NCI-H82 (cell line): Measurements from ENCODE around the gene CACNG4.
"Not testable (repeated sequence)": the region's sequence is repeated elsewhere in the genome, so short reads cannot be mapped to it uniquely, and the experiment has no call there.

Experiments
- DNase-seq: peaks from one replicate; lab custom pipeline; 2025; lab: John Stamatoyannopoulos, UW

CACNG4 gene

DNA sequence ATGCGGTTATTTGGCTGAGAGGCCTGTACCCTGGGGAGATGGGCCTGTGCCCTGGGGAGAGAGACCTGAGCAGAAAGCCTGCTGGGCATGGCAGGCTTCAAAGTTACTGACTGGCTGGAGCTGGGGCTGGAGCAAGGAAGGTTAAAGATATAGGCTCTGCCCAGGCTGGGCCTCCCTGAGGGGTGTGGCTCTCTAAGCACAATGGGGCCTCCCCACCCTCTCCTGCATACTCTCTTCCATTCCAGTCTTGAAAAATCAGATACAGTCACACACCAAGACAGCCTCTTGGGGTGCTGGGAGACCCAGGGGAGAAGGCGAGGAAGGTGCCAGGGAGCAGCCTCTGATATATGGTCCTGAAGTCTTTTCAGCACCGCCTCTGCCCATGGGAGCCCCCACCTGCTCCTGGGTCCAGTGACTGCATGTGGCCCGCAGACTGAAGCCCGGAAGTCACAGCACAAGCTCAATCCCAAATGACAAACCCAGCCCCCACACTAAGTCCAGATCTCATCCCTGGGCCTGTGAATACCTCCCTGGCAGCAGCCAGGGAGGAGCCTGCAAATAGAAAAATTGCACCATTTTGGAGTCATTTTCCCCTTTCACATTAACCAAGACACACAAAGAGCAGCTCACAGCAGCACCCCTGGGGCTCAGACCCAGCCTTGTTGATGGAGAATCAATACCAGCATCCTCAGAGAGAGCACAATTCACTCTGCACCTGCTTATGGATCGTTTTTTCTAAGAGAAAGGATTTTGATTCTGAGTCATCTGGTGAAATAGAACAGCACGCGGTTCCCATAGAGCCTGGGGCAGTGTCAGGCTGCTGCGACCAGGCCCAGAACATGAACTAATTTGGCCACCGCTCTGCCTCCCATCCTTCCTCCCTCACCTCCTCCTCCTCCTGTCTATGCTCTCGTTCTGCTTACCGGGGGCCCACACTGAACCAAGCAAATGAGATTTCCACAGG lies 54.2 kb downstream of the CACNG4 start:
- DNase-seq: no peak

DNA sequence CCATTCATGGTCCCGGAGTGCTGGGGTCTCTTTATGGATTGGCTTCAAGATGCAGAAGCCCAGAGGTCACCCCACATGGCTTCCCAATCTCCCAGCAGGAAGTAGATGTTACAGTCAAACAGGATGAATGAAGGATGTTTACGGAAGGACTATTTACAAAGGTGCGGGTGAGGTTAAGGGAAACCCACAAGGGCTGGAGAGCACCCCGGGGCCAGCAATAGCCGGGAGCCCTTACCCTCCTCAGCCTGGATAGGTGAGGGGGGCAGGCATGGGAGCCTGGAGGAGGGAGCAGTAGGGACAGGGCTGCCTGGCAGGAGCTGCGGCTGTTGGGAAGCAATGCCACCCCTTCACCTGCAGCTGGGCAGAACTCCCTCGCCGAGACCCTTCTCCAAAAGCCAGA lies 55.3 kb downstream of the CACNG4 start:
- DNase-seq: no peak

DNA sequence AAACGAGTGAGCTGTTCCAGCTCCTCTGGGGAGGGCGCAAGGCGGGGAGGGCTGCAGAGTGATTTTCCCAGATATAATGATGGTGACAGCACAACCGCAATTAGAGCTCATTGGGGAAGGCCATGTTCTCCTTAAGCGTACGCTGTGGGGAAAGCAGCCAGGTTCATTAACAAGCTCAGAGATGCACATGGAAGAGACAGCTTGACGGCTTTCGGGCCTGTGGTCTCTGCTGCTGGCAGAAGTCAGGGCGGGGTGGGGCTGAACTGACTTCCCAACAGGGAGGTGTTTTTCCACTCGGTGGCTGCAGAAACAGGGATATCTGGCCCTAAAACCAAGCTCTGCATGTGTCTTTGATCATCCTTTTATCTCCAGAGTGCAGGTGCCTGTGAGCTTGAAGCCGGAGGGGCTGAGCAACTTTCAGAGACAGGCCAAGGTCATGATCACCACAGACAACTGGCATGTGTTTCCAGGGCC lies 55.8 kb downstream of the CACNG4 start:
- no peak for DNase-seq

DNA sequence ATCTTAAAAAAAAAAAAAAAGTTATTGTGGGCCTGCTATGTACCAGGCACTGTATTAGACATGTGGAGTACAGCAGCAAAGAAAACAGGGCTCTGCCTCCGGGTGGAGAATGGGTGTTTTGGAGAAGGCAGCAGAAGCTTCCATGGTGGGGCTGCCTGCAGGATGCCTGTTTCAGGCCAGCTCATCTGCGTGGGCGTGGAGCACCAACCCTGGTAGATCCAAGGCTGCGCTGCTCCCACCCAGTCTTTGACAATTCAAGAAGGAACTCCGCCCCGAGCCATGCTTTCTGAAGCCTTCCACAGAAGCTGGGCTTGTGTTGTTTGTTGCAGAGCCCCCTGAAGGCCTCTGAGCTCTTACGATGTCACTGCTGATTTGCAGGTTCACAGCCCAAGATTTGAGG lies 56.7 kb downstream of the CACNG4 start:
- DNase-seq: no peak

DNA sequence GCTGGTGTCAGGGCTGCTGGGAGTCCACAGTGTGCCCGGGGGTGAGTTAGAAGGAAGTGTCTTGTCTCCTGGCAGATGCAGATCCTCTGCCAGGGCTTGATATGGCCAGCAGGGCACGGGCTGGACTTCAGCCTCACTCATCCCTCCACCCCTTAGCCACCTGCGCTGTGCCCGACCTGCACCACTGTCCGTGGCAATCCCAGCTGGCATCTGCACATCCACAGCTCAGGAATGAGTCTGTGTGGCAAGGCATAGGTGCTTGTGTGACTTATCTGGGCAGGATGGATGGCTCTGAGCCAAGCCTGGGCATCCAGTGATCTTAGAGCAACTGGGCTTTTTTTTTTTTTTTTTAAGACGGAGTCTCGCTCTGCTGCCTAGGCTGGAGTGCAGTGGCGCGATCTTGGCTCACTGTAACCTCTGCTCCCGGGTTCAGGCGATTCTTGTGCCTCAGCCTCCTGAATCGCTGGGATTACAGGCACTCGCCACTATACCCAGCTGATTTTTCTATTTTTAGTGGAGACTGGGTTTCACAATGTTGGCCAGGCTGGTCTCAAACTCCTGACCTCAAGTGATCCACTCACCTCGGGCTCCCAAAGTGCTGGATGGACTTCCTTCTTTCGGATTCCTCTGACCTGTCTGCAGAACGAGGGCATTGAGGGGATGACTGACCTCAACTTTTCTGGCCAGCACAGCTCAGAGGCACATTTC lies 57.4 kb downstream of the CACNG4 start:
- DNase-seq: no peak

DNA sequence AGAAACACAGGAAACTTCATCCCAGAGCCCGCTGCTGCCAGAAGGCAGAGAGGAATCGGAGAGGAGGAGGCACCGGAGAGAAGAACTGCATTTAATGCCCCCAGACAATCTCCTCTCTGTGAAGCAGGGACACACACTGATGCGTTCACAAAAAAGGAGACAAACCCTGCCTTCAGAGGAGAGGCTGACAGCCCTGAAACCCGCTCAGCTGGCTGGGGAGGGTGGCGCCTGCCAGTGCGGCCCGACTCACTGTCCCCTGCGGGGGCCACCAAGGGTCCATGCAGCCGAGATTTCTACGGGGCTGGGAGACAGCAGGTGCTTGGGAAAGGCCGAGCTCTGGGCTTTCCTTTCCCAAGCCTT lies 57.9 kb downstream of the CACNG4 start:
- no peak for DNase-seq

DNA sequence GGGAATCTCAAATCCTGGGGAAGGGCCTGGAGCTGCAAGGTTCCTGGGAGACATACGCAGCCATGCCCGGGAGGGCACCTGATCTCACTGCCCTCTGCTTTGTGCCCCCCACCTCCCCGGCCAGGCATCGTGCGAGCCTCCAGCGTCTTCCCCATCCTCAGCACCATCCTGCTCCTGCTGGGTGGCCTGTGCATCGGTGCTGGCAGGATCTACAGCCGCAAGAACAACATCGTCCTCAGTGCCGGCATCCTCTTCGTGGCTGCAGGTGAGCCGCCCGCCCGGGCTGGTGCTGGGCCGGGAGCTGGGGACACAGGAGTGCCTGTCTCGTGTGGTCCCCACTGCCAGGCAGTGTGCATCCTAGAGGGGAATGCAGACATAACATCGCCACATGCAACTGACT lies 60.2 kb downstream of the CACNG4 start:
- no peak for DNase-seq

DNA sequence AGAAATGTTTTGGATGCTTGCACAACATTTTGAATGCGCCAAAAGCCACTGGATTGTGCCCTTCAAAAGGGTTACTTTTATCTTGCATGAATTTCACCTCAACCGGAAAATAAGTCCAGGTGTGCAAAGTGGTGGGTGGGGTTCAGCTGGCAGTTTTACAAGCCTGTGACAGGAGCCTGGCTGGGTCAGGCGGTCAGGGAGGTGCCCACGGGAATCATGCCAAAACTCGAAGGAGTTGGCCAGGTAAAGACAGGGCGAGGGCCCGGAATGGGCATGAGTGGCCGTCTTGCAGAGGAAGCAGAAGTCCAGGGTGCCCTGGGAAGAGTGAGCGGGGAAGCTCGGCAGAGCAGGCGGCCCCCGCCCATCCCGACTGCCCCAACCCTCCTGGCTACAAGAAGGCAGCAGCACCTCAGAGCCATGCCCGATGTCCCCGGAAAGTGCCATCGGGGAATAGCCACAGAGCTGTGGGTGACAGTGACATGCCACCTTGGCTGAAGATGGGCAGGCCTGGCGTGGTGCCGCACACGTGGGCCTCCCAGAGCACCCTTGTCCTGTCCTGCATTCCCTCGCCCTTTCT lies 60.8 kb downstream of the CACNG4 start:
- DNase-seq: no peak

DNA sequence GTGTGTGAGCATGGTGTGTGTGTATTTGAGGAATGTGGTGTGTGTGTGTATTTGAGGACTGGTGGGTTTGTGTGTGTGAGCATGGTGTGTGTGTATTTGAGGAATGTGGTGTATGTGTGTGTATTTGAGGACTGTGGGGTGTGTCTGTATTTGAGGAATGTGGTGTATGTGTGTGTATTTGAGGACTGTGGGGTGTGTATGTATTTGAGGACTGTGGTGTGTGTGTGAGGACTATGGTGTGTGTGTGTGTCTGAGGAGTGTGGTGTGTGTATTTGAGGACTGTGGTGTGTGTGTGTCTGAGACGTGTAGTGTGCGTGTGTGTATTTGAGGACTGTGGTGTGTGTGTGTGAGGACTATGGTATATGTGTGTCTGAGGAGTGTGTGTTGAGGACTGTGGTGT lies 61.8 kb downstream of the CACNG4 start:
- no peak for DNase-seq

DNA sequence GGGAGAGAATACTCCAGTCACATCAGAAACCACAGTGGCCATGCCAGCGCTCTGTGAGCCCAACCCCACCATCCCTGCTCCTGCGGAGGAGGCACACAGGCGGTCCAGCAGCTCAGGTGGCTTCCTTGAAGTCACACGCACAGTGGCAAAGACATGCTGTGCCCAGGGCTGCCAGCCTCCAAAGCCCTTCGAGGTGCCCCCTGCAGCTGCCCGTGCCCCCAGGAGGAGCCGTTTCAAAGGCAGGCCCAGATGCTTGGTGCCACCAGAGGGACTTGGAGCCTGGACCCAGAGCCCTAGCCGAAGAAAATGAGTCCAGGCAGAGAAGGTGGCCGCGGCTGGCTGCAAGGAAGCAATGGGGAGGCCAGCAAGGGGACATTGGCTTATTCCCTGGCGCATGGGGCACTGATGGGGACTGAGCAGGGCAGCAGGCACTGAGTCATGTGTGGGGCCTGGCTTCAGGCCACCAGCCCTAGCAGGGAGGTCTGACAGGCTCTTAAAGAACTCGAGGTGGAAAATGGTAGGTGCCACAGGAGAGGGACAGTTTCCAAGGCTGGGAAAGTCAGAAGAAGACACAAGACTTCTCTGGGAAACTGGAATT lies 62.6 kb downstream of the CACNG4 start:
- no peak for DNase-seq

DNA sequence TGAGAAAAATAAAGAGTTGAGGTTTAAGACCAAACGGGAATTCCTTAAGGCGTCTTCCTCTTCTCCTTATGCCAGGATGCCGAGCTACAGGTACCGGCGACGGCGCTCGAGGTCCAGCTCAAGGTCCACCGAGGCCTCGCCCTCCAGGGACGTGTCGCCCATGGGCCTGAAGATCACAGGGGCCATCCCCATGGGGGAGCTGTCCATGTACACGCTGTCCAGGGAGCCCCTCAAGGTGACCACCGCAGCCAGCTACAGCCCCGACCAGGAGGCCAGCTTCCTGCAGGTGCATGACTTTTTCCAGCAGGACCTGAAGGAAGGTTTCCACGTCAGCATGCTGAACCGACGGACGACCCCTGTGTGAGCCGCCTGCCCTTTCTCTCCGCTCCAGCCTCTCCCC lies 66.1 kb downstream of the CACNG4 start:
- no peak for DNase-seq

DNA sequence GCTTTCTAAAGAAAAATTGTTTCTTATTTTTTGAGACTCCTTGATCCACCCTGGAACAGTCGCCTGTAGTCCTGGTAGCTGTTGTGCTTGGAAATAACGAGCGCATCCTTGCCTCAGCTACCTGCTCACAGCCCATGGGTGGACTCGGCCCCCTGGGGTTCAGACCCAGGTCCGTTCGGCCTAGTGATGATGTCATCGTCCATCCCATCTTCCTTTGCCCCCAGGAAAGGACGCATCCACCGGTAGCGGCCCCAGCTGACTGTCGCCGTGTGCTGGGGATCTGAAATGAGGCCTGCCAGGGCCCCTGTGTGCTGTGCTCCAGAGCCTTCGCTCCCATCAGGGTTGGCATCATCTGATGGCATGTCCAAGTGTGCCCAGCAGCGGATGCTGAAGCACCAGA lies 67.9 kb downstream of the CACNG4 start:
- DNase-seq: no peak

DNA sequence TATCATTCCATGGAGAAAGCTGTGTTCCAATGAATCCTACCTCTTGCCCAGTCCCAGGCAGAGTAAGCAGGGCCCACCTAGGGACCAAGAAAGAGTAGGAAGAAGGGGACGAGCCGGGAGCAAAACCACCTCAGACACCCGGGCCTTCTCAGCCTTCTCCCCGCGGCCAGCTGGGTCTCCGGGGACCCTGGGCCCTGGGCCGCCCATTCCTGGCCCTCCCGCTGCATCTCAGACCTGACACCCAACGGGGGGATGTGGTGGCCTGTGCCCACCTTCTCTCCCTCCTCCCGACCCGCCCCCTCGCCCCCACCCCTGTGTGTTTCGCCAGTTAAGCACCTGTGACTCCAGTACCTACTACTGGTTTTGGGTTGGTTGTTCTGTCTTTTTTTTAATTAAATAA lies 68.5 kb downstream of the CACNG4 start:
- no peak for DNase-seq

DNA sequence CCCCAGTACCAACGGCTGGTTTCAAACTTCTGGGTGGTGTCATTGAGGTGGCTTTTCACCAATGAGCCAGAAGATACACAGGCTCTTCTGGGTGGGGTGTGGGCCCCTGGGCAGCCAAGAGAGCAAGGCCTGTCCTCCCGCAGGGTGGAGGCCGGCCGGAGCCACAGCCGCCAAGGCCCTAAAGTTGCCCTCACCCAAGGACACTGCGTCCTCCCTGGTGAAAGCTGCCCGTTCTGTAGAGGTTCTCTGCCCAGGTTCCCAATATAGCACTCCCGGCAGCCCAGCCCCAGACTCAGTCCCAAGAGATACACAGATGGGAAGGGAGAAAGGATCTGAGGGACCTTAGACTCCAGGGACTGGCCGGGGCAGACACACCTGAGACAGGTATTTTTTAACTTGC lies 69.1 kb downstream of the CACNG4 start:
- DNase-seq: no peak

DNA sequence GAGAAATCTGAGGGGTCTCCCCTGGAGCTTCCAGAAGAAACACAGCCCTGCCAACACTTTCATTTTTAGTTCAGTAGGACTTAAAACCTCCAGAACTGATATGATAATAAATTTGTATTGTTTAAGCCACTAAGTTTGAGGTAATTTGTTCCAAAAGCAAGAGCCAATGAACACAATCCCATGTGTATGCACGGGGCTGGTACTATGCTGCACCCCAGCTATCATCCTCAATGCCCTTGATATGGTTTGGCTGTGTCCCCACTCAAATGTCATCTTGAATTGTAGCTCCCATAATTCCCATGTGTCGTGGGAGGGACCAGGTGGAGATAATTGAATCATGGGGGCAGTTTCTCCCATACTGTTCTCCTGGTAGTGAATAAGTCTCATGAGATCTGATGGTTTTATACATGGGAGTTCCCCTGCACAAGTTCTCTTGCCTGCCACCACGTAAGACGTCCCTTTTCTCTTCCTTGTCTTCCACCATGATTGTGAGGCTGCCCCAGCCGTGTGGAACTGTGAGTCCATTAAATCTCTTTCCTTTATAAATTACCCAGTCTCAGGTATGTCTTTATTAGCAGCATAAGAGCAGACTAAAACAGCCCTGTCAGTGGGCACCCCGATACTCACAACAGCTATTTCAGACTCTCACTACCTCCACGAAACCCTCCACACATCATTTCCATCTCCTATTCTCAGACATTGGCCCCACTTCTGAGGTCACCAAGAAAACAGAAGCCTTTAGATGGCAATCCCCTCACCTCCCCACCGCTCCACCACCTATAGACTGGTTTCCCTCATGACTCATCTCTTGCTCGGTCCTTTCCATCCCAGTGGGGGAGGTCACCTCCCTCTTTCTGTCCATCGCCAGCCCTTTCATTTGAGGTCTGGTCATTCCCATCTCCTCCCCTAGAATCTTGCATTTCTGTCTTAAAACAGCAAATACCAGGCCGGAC lies 70.9 kb downstream of the CACNG4 start:
- DNase-seq: no peak

DNA sequence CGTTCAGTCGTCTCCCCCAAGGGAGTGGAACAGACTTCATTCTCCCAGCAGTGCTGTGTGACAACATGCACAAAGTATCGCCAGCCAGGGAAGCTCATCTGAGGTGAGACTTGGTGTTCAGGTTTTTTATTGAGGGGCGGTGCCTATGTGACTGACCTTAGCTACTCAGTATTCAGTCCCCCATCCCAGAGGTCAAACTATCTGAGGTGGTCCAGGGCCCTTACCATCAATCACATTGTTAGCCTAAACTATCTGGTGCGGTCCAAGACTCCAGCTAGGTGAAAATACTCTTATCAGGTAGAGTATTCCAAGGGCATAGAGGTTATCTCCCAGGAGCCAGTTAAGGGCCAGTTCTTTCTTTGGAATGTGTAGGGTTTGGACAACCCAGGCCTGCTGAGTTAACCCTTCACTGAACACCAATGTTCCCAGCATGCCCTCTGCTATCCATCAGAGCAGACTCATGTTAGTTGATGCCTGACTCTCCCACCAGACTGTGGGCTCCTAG lies 74.4 kb downstream of the CACNG4 start:
- DNase-seq: no peak

DNA sequence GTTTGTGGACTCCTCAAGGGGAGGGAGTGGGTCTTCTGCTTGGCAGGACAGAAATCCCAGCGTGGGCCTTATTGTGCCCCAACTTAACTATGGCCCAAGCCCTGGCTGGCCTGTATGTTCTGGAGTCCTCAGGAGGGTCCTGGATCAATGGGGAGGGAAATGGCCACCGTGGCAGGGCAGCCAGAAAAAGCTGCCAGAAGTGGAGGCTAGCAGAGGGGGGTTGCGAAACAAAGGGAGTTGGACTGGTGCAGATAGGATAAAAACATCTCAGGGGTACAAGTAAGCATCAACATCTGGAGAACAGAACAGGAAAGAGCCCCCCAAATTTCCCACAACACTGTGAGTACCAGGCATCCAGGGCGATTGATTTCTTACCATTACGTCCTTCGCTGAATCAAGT lies 76.1 kb downstream of the CACNG4 start:
- DNase-seq: no peak

DNA sequence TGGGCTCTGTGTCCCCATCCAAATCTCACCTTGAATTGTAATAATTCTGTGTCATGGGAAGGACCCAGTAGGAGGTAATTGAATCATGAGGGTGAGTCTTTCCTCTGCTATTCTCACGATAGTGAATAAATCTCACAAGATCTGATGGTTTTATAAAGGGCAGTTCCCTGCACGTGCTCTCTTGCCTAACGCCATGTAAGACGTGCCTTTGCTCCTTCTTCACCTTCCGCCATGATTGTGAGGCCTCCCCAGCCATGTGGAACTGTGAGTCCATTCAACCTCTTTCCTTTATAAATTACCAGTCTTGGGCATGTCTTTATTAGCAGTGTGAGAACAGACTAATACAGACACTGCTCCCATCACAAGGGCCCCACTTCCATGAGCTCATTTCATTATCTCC lies 76.6 kb downstream of the CACNG4 start:
- DNase-seq: not testable (repeated sequence)

DNA sequence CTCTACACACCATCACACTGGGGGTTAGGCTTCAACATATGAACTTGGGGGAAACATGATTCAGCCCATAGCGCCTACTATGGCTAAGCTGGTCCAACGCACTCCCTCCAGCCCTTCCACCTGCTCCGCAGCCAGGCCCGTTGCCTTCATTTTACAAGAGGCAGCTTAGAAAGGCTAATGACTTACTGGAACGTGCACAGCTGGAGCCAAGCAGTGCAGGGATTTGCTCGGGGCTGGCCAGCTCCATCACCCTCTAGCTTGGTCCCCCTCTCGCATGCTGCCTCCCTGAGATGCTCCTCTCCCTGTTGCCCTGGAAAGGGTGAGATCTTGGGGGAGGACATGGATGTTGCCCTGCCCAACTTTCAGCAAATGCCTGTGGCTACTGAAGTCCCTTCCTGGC lies 77.0 kb downstream of the CACNG4 start:
- no peak for DNase-seq

DNA sequence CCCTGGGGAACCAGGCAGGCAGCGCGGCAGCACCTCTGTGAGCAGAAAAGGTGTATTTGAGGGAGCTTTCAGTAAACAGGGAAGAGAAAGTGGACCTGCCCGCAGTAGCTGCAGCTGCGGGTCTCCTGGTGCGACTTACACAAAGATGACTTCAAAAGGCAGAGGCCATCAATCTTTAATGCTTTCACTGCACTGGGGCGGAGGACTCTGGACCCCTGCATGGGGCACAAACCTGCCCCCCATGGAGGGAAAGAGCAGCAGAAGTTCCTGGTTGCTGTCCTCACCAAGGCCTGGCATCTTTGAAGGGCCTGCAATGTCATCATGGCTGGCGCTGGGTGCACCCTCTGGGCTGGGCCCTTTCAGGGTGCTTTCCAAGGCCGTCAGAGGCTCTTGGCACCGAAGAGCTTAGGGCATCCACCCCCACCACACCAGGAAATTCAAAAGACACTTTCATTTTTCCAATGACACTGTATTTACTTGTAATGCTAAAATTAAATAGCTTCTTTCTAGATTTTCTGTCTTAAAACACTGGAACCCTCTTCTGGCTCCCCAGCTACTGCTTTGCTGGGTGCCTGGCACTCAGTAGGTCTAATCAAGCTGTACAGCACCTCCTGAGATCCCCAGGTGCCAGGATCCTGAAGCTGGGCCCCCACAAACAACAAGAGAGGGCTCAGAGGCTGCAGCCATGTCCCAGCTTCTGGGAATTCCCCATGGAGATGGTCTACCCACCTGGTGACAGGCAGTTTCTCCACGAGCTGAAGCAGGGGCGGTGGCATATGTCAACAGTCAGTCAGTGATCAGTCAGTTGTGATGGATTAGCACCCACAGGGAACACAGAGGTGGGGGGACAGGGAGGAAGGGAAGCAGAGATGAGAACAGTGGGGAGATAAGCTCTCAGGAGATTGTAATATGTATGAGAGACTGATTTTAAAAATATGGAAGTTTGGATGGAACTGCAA lies 77.7 kb downstream of the CACNG4 start:
- peak; percentile 19 for DNase-seq
